Progenitor cell of endocrine pancreas (in vitro differentiated cells): ENCODE results near the gene ESR2. TPM values are rescaled to one million over a fixed set of nuclear protein-coding genes. Genes with fewer than 3 reads are reported as not detected.
"Not testable (repeated sequence)": the region's sequence is repeated elsewhere in the genome, so short reads cannot be mapped to it uniquely, and the experiment has no call there.

Source experiments
- DNase-seq: peaks from one replicate; pipeline ENCODE4 v3.0.0; 2021; ENCODE audit warnings: low spot score; ENCODE audit not compliant: unreplicated experiment
- H3K27ac Mint-ChIP-seq: 2 replicates; pipeline ENCODE4 v1.8.0; 2021; ENCODE audit warnings: mild to moderate bottlenecking, moderate library complexity, mixed read lengths
- H3K27me3 Mint-ChIP-seq: 2 replicates; pipeline ENCODE4 v1.8.0; 2021; ENCODE audit warnings: mixed read lengths
- H3K36me3 Mint-ChIP-seq: 2 replicates; pipeline ENCODE4 v1.8.0; 2022; ENCODE audit warnings: mixed read lengths; ENCODE audit not compliant: insufficient read depth
- H3K4me1 Mint-ChIP-seq: 2 replicates; pipeline ENCODE4 v1.8.0; 2021; ENCODE audit warnings: low read depth, mixed read lengths
- H3K4me3 Mint-ChIP-seq: 2 replicates; pipeline ENCODE4 v1.8.0; 2021; ENCODE audit warnings: low read depth, mild to moderate bottlenecking, moderate library complexity, mixed read lengths
- H3K9me3 Mint-ChIP-seq: 2 replicates; pipeline ENCODE4 v1.8.0; 2021; ENCODE audit warnings: low read depth, mixed read lengths
- CTCF ChIP-seq: fragments of 200-600 bp; sonication (generic); IDR thresholded peaks from one replicate; pipeline ENCODE4 v1.5.0; 2021; ENCODE audit warnings: antibody characterized with exemption, mild to moderate bottlenecking; ENCODE audit not compliant: unreplicated experiment
- total RNA-seq: library from RNA; stranded (reverse); gene quantifications from 2 replicates; pipeline ENCODE4 v1.2.1, GENCODE V29; 2021

ESR2 gene
- total RNA-seq, 1 donor from 2014 or later, result 0.29 TPM

- no peak for DNase-seq
- Mint-ChIP-seq H3K9me3 (peaks cover 2% of the 10 kb centered on the region), H3K36me3 (peaks cover 46% of the 10 kb centered on the region), H3K27me3 (no peaks in the 10 kb centered on the region), H3K4me1 (peaks cover 19% of the 10 kb centered on the region), H3K27ac (no peak overlapping the region), H3K4me3 (peak overlapping the region; percentile 82)
- no peak for TF ChIP-seq CTCF
Observed at GRCh38 chr14:64187331-64187730, 106.8 kb downstream of the ESR2 start.

- Mint-ChIP-seq H3K4me3 (peak overlapping the region; percentile 82), H3K36me3 (peaks cover 46% of the 10 kb centered on the region), H3K9me3 (peaks cover 2% of the 10 kb centered on the region), H3K27me3 (no peaks in the 10 kb centered on the region), H3K27ac (peak overlapping the region; percentile 76), H3K4me1 (peaks cover 14% of the 10 kb centered on the region)
- TF ChIP-seq CTCF, result no peak
- DNase-seq, result no peak
Observed at GRCh38 chr14:64186231-64187129, 107.7 kb downstream of the ESR2 start.

GRCh38 chr14:64185184-64185583 is 109.0 kb downstream of the ESR2 start:
- DNase-seq, result no peak
- Mint-ChIP-seq H3K36me3 (peaks cover 41% of the 10 kb centered on the region), H3K9me3 (peaks cover 2% of the 10 kb centered on the region), H3K27ac (no peak overlapping the region), H3K4me1 (peaks cover 14% of the 10 kb centered on the region), H3K4me3 (no peak overlapping the region), H3K27me3 (no peaks in the 10 kb centered on the region)
- TF ChIP-seq CTCF, result no peak

- TF ChIP-seq CTCF, result no peak
- Mint-ChIP-seq H3K27ac (no peak overlapping the region), H3K4me3 (no peak overlapping the region), H3K4me1 (peaks cover 14% of the 10 kb centered on the region), H3K27me3 (no peaks in the 10 kb centered on the region), H3K9me3 (peaks cover 2% of the 10 kb centered on the region), H3K36me3 (peaks cover 41% of the 10 kb centered on the region)
- DNase-seq, result no peak
Observed at GRCh38 chr14:64184103-64184729, 110.0 kb downstream of the ESR2 start.

GRCh38 chr14:64182908-64183307 is 111.3 kb downstream of the ESR2 start:
- H3K27me3 Mint-ChIP-seq, H3K9me3 Mint-ChIP-seq, H3K27ac Mint-ChIP-seq, H3K4me3 Mint-ChIP-seq, DNase-seq: not testable (repeated sequence)
- H3K36me3 Mint-ChIP-seq, result peaks cover 38% of the 10 kb centered on the region
- H3K4me1 Mint-ChIP-seq, result peaks cover 12% of the 10 kb centered on the region
